ENCODE measurements around the gene PBOV1.

The PBOV1 gene

GRCh38 chr6:138258197-138258596, 39.9 kb upstream of the PBOV1 start:
- no peaks in the 10 kb centered on the region for H3K36me3 ChIP-seq (replicated peaks; ENCODE audit: insufficient read depth, low read length)
- no peak overlapping the region for H3K9ac ChIP-seq (ENCODE audit: low read length)
- H3K27me3 ChIP-seq (replicated peaks; ENCODE audit: insufficient read depth, low read length), result no peaks in the 10 kb centered on the region
- no peaks in the 10 kb centered on the region for H3K4me1 ChIP-seq (ENCODE audit: low read length)
- H3F3A ChIP-seq (ENCODE audit: insufficient read depth, low read length), result no peaks in the 10 kb centered on the region
- H3K4me3 ChIP-seq (ENCODE audit: low read length), result no peak overlapping the region
- H3K4me2 ChIP-seq (ENCODE audit: low read depth, low read length), result no peak overlapping the region
- H3K27ac ChIP-seq (ENCODE audit: low read length), result no peak overlapping the region
- DNase-seq, result no peak
- TF ChIP-seq EZH2 (optimal IDR thresholded peaks at IDR 0.05; ENCODE audit: low read depth, low read length), result no peak
- no peak for TF ChIP-seq CTCF (IDR thresholded peaks at IDR 0.05; ENCODE audit: low read length)
- TF ChIP-seq EZH2phosphoT487 (IDR thresholded peaks at IDR 0.05; ENCODE audit: low read length), result no peak
- H3K9me3 ChIP-seq (replicated peaks; ENCODE audit: insufficient read depth, low read length), result no peaks in the 10 kb centered on the region
- H3K79me2 ChIP-seq (ENCODE audit: low read length), result no peaks in the 10 kb centered on the region
- H3K9me2 ChIP-seq (replicated peaks; ENCODE audit: insufficient read depth, low read length), result no peaks in the 10 kb centered on the region
- H4K20me1 ChIP-seq (ENCODE audit: insufficient read depth, low read length), result no peaks in the 10 kb centered on the region
- H2AFZ ChIP-seq (ENCODE audit: low read length), result no peak overlapping the region

- no peak overlapping the region for H2AFZ ChIP-seq (ENCODE audit: low read length)
- no peak for DNase-seq
- no peaks in the 10 kb centered on the region for H3K9me2 ChIP-seq (replicated peaks; ENCODE audit: insufficient read depth, low read length)
- no peak overlapping the region for H3K27ac ChIP-seq (ENCODE audit: low read length)
- no peak overlapping the region for H3K4me2 ChIP-seq (ENCODE audit: low read depth, low read length)
- H3F3A ChIP-seq (ENCODE audit: insufficient read depth, low read length), result no peaks in the 10 kb centered on the region
- H3K4me3 ChIP-seq (ENCODE audit: low read length), result no peak overlapping the region
- no peaks in the 10 kb centered on the region for H4K20me1 ChIP-seq (ENCODE audit: insufficient read depth, low read length)
- H3K27me3 ChIP-seq (replicated peaks; ENCODE audit: insufficient read depth, low read length), result no peaks in the 10 kb centered on the region
- no peak overlapping the region for H3K9ac ChIP-seq (ENCODE audit: low read length)
- no peak for TF ChIP-seq EZH2 (optimal IDR thresholded peaks at IDR 0.05; ENCODE audit: low read depth, low read length)
- no peak for TF ChIP-seq CTCF (IDR thresholded peaks at IDR 0.05; ENCODE audit: low read length)
- TF ChIP-seq EZH2phosphoT487 (IDR thresholded peaks at IDR 0.05; ENCODE audit: low read length), result no peak
- no peaks in the 10 kb centered on the region for H3K79me2 ChIP-seq (ENCODE audit: low read length)
- H3K36me3 ChIP-seq (replicated peaks; ENCODE audit: insufficient read depth, low read length), result no peaks in the 10 kb centered on the region
- H3K4me1 ChIP-seq (ENCODE audit: low read length), result no peaks in the 10 kb centered on the region
- no peaks in the 10 kb centered on the region for H3K9me3 ChIP-seq (replicated peaks; ENCODE audit: insufficient read depth, low read length)
Measured at GRCh38 chr6:138257638-138258040, 39.3 kb upstream of the PBOV1 start.

GRCh38 chr6:138255443-138255842, 37.2 kb upstream of the PBOV1 start:
- Histone ChIP-seq H3K27ac (ENCODE audit: low read length) (no peak overlapping the region), H3K4me3 (ENCODE audit: low read length) (no peak overlapping the region), H3K27me3 (replicated peaks; ENCODE audit: insufficient read depth, low read length) (no peaks in the 10 kb centered on the region), H3F3A (ENCODE audit: insufficient read depth, low read length) (no peaks in the 10 kb centered on the region), H3K4me1 (ENCODE audit: low read length) (no peaks in the 10 kb centered on the region), H3K9me3 (replicated peaks; ENCODE audit: insufficient read depth, low read length) (no peaks in the 10 kb centered on the region), H4K20me1 (ENCODE audit: insufficient read depth, low read length) (no peaks in the 10 kb centered on the region), H2AFZ (ENCODE audit: low read length) (no peak overlapping the region), H3K36me3 (replicated peaks; ENCODE audit: insufficient read depth, low read length) (no peaks in the 10 kb centered on the region), H3K4me2 (ENCODE audit: low read depth, low read length) (no peak overlapping the region), H3K9ac (ENCODE audit: low read length) (no peak overlapping the region), H3K79me2 (ENCODE audit: low read length) (no peaks in the 10 kb centered on the region), H3K9me2 (replicated peaks; ENCODE audit: insufficient read depth, low read length) (no peaks in the 10 kb centered on the region)
- TF ChIP-seq CTCF (IDR thresholded peaks at IDR 0.05; ENCODE audit: low read length), result no peak
- TF ChIP-seq EZH2phosphoT487 (IDR thresholded peaks at IDR 0.05; ENCODE audit: low read length), result no peak
- no peak for TF ChIP-seq EZH2 (optimal IDR thresholded peaks at IDR 0.05; ENCODE audit: low read depth, low read length)
- DNase-seq, result no peak
